Stimulated activated CD8-positive, alpha-beta memory T cell treated with anti-CD3 and anti-CD28 coated beads, Interleukin-12 subunit alpha, Interleukin-12 subunit beta, amount 100 ng/mL, for 24 hours (primary cell): ENCODE data around the gene NUAK2.
A peak's percentile ranks its signal among the peaks of the same experiment; 100 is the strongest.

Source experiments
- DNase-seq: peaks from one replicate; pipeline ENCODE4 v3.0.0-alpha.2; 2020; ENCODE audit errors: extremely low read depth

The NUAK2 gene

GRCh38 chr1:205257735-205258134 is 63.8 kb downstream of the NUAK2 start:
- no peak for DNase-seq

GRCh38 chr1:205256951-205257625 is 64.5 kb downstream of the NUAK2 start:
- no peak for DNase-seq

GRCh38 chr1:205255941-205256780 is 65.4 kb downstream of the NUAK2 start:
- peak; percentile 55 for DNase-seq
